Urinary bladder (tissue), 4 donors: ENCODE data around the gene COLEC11. TPM values are rescaled to one million over a fixed set of nuclear protein-coding genes. Genes with fewer than 3 reads are reported as not detected.

ENCODE experiments used
- DNase-seq: peaks from one replicate; pipeline ENCODE4 v3.0.0-alpha.2; 2015; ENCODE audit errors: extremely low spot score
- H3K27ac ChIP-seq: one replicate; pipeline ENCODE4 v1.5.1; 2013; ENCODE audit warnings: low read depth, mild to moderate bottlenecking, moderate library complexity
- H3K36me3 ChIP-seq: one replicate; pipeline ENCODE4 v1.6.1; 2013; ENCODE audit warnings: mild to moderate bottlenecking, moderate library complexity; ENCODE audit not compliant: insufficient read depth
- H3K4me1 ChIP-seq: one replicate; pipeline ENCODE4 v1.6.1; 2013; ENCODE audit warnings: mild to moderate bottlenecking, moderate library complexity; ENCODE audit not compliant: insufficient read depth
- H3K4me3 ChIP-seq: one replicate; pipeline ENCODE4 v1.5.1; 2013; ENCODE audit warnings: low read depth, low read length
- WGBS: extraction: QIAGEN DNeasy Blood & Tissue Kit; methylation state at CpG from one replicate; pipeline ENCODE4 v1.1.7; 2013; 5-methylcytosine and 5-hydroxymethylcytosine counted together
- polyA plus RNA-seq: library from polyadenylated mRNA; stranded (reverse); fragments of 200-250 nt; gene quantifications from one replicate; pipeline ENCODE4 v1.2.3, GENCODE V29; 2013
- total RNA-seq: library from RNA; depleted of rRNA; stranded (reverse); fragments of >200 nt; gene quantifications from one replicate; pipeline ENCODE4 v1.2.3, GENCODE V29; 2014
- donor health status: healthy with polysubstance abuse.
- donor health status: healthy.

COLEC11 gene
- total and polyA plus RNA-seq, 2 donors = 2.9 to 23.1 TPM

DNA sequence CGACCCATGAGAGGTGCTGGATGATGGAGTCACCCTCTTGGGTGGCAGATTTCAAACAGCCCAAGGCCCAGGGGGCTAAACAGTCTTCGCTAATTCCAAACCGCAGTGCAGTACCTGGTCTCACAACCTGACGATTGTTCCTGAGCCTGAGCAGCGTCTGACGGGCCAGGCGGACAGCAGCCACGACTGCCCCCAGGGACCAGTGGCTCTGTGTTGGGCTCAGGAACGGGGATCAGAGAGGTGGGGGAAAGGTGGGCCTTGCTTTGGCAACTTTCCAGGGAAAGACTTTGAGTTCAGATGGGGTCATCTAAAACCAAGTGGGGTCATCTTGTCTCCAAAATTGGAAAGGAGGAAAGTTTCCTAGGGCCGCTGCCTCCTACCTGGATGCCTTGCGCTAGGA lies 492 bp downstream of the COLEC11 start:
- no peaks in the 10 kb centered on the region for H3K36me3 ChIP-seq
- DNase-seq = no peak
- H3K4me3 ChIP-seq = no peak overlapping the region
- WGBS = 85% methylated on average over 11 of the region's 11 CpGs
- no peak overlapping the region for H3K27ac ChIP-seq
- no peaks in the 10 kb centered on the region for H3K4me1 ChIP-seq

GRCh38 chr2:3595985-3596384 lies 1.1 kb downstream of the COLEC11 start:
- no peak for DNase-seq
- H3K36me3 ChIP-seq = no peaks in the 10 kb centered on the region
- no peak overlapping the region for H3K27ac ChIP-seq
- no peak overlapping the region for H3K4me3 ChIP-seq
- no peaks in the 10 kb centered on the region for H3K4me1 ChIP-seq
- WGBS = 83% methylated on average over 6 of the region's 6 CpGs

DNA sequence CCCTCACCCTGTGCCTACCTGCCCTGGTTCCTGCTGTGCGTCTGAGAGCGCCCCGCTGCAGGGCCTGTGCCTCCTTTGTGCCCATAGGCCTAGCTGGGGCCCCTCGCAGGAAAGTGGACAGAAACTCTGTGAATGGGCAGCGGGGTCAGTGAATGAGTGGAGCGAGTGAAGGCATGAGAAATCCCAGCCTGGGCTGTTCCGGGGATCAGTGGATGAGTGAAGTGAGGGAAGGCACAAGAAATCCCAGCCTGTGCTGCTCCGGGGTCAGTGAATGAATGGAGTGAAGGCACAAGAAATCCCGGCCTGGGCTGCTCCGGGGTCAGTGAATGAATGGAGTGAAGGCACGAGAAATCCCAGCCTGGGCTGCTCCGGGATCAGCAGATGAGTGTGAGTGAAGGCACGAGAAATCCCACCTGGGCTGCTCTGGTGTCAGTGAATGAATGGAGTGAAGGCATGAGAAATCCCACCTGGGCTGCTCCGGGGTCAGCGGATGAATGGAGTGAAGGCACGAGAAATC lies 2.0 kb downstream of the COLEC11 start:
- H3K36me3 ChIP-seq = no peaks in the 10 kb centered on the region
- H3K4me3 ChIP-seq = no peak overlapping the region
- 77% methylated on average over 16 of the region's 16 CpGs for WGBS
- DNase-seq = no peak
- no peaks in the 10 kb centered on the region for H3K4me1 ChIP-seq
- no peak overlapping the region for H3K27ac ChIP-seq

- H3K27ac ChIP-seq = no peak overlapping the region
- WGBS = 71% methylated on average over 6 of the region's 6 CpGs
- H3K4me3 ChIP-seq = no peak overlapping the region
- DNase-seq = no peak
- H3K36me3 ChIP-seq = no peaks in the 10 kb centered on the region
- H3K4me1 ChIP-seq = no peaks in the 10 kb centered on the region
Observed at GRCh38 chr2:3597567-3597966, 2.7 kb downstream of the COLEC11 start.

DNA sequence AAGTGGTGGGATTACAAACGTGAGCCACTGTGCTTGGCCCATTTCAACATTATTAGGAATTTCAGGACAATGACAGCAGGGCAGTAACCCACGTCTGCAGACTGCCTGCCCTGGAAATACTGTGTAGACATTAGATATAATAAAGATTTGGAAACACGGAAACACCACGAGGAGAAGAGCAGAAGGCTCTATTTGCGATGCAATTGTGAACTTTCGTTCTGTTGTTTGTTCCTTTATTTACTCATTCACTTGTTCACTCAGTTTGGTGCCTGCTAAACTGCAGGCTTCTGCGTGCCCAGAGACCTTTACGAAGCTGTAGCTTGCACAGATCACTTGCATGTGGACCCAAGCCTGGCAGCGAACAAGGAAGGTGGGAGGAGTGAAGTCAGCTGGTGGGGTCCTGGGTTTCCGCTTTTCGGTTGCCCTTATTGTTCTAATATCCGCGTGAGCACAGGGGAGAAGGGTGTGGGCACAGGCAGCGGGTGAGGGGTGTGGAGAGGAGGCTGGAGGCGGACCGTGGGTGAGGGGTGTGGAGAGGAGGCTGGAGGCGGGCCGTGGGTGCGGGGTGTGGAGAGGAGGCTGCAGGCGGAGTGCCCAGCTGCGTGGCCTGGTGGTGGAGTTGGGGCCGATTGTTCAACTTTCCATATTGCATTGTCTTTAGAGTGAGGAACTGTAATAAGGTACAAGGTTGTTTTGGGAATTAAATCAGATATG lies 3.4 kb downstream of the COLEC11 start:
- WGBS = 81% methylated on average over 22 of the region's 22 CpGs
- no peak for DNase-seq
- Histone ChIP-seq H3K4me1 (no peaks in the 10 kb centered on the region), H3K4me3 (no peak overlapping the region), H3K27ac (no peak overlapping the region), H3K36me3 (no peaks in the 10 kb centered on the region)

DNA sequence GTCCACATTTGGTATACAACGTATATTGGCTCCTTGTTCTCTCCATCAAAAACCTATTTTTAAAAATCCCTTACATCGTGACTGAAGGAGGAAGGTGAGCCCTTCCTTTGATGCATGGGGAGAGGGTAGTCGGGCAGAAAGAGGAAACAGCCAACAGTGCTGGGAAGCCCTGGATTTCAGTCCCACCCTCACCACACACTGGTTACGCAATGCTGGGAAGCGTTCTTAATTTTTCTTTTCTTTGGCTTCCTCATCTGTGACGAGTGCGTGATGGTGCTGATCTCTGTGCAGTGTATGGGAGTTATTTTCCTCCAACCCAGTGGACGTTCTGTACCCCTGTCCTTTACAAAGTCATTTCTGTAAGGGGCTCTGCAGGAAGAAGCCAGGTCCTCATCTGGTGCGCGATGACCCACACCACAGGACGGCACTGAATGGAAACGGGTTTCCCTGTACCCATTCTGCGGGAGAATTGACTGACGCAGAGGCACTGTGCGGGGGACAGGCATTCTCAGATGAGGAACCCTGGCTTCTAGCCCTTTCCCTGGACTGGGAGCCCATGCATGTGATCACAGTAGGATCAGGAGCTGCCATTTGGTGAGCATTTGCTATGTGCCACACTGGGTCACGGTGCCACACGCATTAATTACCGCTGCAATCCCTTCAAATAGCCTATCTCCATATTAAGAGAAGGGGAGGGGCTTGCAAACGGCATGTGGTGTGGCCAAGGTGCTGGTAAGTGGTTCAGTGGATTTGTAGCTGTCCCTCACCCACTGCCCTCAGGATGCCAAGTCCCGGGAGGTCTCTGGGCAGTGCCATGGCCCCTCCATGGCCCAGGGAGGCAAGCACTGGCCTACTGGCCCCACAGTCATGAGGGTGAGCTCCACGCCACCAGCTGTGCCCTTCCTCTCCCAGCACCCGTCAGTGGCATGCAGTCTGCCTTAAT lies 4.3 kb downstream of the COLEC11 start:
- no peak overlapping the region for H3K4me3 ChIP-seq
- 88% methylated on average over 22 of the region's 22 CpGs for WGBS
- no peak overlapping the region for H3K27ac ChIP-seq
- no peaks in the 10 kb centered on the region for H3K36me3 ChIP-seq
- DNase-seq = no peak
- H3K4me1 ChIP-seq = no peaks in the 10 kb centered on the region

DNA sequence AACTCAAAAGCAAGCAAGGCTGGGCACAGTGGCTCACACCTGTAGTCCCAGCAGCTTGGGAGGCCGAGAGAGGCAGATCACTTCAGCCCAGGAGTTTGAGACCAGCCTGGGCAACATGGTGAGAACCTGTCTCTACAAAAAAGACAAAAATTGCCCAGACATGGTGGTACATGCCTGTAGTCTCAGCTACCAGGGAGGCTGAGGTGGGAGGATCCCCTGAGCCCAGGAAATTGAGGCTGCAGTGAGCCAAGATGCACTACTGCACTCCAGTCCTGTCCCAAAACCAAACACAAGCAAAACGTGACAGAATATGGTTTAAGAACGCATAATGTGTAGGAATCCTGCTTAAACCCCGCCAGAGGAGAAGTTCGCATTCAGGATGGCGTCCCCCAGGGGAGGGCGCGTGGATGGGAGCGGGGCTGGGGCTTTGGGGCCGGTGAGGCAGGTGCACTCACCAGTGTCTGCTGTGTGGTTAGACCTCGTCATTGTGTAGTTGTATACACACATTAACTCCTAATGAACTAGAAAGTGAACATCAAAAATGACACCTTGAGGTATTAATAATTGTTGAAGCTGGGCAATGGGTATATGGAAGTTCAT lies 5.4 kb downstream of the COLEC11 start:
- no peak overlapping the region for H3K27ac ChIP-seq
- H3K36me3 ChIP-seq = no peaks in the 10 kb centered on the region
- no peak overlapping the region for H3K4me3 ChIP-seq
- no peak for DNase-seq
- no peaks in the 10 kb centered on the region for H3K4me1 ChIP-seq
- 85% methylated on average over 11 of the region's 11 CpGs for WGBS

DNA sequence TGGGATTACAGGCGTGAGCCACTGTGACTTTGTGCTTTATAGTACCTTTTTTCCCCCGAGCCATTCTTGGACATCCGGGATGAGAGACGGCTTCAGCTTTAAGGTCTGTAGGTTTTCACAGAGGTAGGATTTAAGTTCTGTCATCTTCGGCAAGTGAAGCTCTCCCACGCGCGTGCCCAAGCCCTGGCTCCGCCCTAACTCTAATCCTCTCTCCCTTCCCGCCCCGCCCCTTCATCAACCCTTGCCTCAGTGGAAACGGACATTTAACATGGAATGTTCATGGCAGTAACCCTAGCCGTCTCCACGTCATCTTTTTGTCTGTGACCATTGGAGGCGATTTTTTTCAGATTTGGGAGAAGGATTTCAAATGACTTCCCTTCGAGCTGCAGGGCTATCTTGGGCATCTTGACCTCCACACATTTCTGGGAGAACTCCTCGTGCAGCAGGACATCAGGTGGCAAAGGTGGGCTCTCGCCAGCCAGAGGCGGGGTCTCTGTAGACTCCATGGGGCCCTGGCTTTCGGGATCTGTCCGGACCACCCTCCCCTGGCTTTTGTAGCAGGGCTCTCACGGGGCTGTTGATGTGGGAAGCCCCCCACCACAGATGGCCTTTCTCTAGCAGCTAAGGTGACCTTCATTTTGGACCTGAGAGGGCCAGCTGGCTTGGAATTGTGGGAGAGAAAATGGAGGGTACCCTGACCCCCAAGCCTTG lies 6.8 kb downstream of the COLEC11 start:
- Histone ChIP-seq H3K27ac (no peak overlapping the region), H3K36me3 (no peaks in the 10 kb centered on the region), H3K4me3 (no peak overlapping the region), H3K4me1 (no peaks in the 10 kb centered on the region)
- DNase-seq = no peak
- WGBS = 72% methylated on average over 22 of the region's 22 CpGs

DNA sequence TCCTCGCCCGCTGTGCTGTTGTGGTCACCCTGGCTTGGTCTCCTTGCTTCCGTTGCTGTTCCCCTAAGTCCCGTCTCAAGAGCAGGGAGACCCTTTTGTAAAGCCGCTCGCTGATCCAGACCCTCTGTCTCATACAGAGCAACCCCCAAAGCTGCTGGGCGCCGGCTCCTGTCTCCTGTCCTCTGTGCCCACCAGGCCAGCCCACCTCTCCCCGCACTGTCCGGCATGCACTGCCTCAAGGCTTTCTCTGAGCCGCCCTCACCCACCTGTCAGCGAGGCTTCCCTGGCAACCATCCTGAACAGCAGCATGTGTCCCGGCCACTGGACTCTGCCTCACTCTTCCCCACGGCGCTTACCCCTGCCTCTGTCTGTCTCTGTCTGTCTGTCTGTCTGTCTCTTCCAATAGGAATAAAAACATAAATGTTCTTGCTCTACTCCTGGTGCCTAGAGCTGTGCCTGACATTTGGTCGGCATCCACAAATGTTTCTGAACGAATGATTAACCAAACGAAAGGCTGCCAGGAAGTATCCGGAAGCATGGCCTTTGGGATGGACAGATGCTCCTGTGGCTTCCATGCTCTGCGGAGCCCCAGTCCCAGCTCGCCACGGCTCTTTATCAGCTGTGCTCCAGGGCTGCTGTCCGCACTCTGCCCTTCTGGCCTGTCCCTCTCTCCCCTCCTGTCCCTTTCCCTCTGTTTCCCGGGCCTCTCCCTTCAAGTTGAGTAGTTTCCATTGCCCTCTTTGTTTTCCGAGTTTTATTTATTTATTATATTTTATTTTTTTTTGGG lies 7.8 kb downstream of the COLEC11 start:
- no peaks in the 10 kb centered on the region for H3K4me1 ChIP-seq
- no peak for DNase-seq
- 89% methylated on average over 25 of the region's 25 CpGs for WGBS
- no peak overlapping the region for H3K27ac ChIP-seq
- no peaks in the 10 kb centered on the region for H3K36me3 ChIP-seq
- H3K4me3 ChIP-seq = no peak overlapping the region

DNA sequence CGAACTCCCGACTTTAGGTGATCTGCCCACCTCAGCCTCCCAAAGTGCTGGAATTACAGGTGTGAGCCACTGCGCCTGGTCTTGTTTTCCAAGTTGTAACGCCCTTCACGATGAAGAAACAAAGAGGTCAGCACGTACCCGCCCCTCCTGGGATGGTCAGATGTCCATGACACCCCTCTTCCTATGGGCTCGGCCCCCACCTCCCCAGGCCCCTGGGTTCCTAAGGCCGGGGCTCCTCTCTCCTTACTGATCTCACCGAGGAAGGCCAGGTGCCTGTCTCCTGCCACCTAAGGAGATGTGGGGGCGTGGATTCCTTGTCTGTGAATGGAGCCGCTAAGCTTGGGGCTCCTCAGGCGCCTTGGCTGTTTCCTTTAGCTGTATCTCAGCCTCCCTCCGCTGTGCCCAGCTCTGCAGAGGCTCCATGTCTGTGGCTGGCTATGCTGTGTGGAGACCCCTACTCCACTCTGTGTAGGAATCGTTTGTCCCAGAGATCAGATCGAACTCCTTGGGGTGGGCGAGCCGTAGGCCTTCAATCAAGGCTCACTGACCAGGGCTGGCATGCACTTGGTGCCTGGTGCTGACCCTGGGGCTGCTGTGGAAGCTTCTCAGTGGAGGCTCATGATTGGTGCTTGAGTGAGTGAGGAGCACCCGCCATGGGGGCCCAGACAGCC lies 8.8 kb downstream of the COLEC11 start:
- Histone ChIP-seq H3K4me3 (no peak overlapping the region), H3K27ac (no peak overlapping the region), H3K4me1 (no peaks in the 10 kb centered on the region), H3K36me3 (no peaks in the 10 kb centered on the region)
- DNase-seq = no peak
- 84% methylated on average over 19 of the region's 19 CpGs for WGBS

GRCh38 chr2:3604207-3604877 lies 9.4 kb downstream of the COLEC11 start:
- Histone ChIP-seq H3K36me3 (no peaks in the 10 kb centered on the region), H3K27ac (no peak overlapping the region), H3K4me3 (no peak overlapping the region), H3K4me1 (no peaks in the 10 kb centered on the region)
- DNase-seq = no peak
- WGBS = 69% methylated on average over 16 of the region's 16 CpGs
